ENCODE data around the gene GJC1. TPM values are rescaled to one million over a fixed set of nuclear protein-coding genes. Genes with fewer than 3 reads are reported as not detected.
A peak's percentile ranks its signal among the peaks of the same experiment; 100 is the strongest.

Gene GJC1
- total and polyA plus RNA-seq, 2 experiments from 2014 or later, result 14.8 to 37.3 TPM

GRCh38 chr17:44872131-44872768 is 42.2 kb upstream of the GJC1 start:
- H3K4me1 ChIP-seq (ENCODE audit: low read depth), result no peaks in the 10 kb centered on the region
- no peak for TF ChIP-seq CTCF (IDR thresholded peaks at IDR 0.05; ENCODE audit: low read depth, low read length)
- no peaks in the 10 kb centered on the region for H3K27me3 ChIP-seq
- no peaks in the 10 kb centered on the region for H3K9me3 ChIP-seq (ENCODE audit: low read depth)
- H3K36me3 ChIP-seq, result peaks cover 42% of the 10 kb centered on the region
- DNase-seq (ENCODE audit: low read depth in 1 of 2, low spot score in 1 of 2), result peak in 1 of 2 donors; percentile 20
- H3K4me3 ChIP-seq, result no peak overlapping the region
- no peak overlapping the region for H3K27ac ChIP-seq

GRCh38 chr17:44871556-44871955 is 41.5 kb upstream of the GJC1 start:
- TF ChIP-seq CTCF (IDR thresholded peaks at IDR 0.05; ENCODE audit: low read depth, low read length), result no peak
- no peaks in the 10 kb centered on the region for H3K27me3 ChIP-seq
- DNase-seq (ENCODE audit: low read depth in 1 of 2, low spot score in 1 of 2), result no peak
- no peak overlapping the region for H3K4me3 ChIP-seq
- H3K36me3 ChIP-seq, result peaks cover 42% of the 10 kb centered on the region
- no peak overlapping the region for H3K27ac ChIP-seq
- no peaks in the 10 kb centered on the region for H3K4me1 ChIP-seq (ENCODE audit: low read depth)
- no peaks in the 10 kb centered on the region for H3K9me3 ChIP-seq (ENCODE audit: low read depth)

- DNase-seq (ENCODE audit: low read depth in 1 of 2, low spot score in 1 of 2), result no peak
- TF ChIP-seq CTCF (IDR thresholded peaks at IDR 0.05; ENCODE audit: low read depth, low read length), result no peak
- H3K27me3 ChIP-seq, result no peaks in the 10 kb centered on the region
- H3K9me3 ChIP-seq (ENCODE audit: low read depth), result no peaks in the 10 kb centered on the region
- peaks cover 38% of the 10 kb centered on the region for H3K36me3 ChIP-seq
- no peak overlapping the region for H3K4me3 ChIP-seq
- peaks cover 3% of the 10 kb centered on the region for H3K4me1 ChIP-seq (ENCODE audit: low read depth)
- no peak overlapping the region for H3K27ac ChIP-seq
Measured at GRCh38 chr17:44867841-44868240, 37.8 kb upstream of the GJC1 start.

- H3K27ac ChIP-seq, result peak overlapping the region; percentile 31
- no peak for TF ChIP-seq CTCF (IDR thresholded peaks at IDR 0.05; ENCODE audit: low read depth, low read length)
- peaks cover 36% of the 10 kb centered on the region for H3K36me3 ChIP-seq
- peaks cover 3% of the 10 kb centered on the region for H3K4me1 ChIP-seq (ENCODE audit: low read depth)
- H3K27me3 ChIP-seq, result no peaks in the 10 kb centered on the region
- no peak overlapping the region for H3K4me3 ChIP-seq
- no peaks in the 10 kb centered on the region for H3K9me3 ChIP-seq (ENCODE audit: low read depth)
- DNase-seq (ENCODE audit: low read depth in 1 of 2, low spot score in 1 of 2), result no peak
Measured at GRCh38 chr17:44865931-44866330, 35.8 kb upstream of the GJC1 start.

GRCh38 chr17:44865231-44865660 is 35.2 kb upstream of the GJC1 start:
- Histone ChIP-seq H3K36me3 (peaks cover 34% of the 10 kb centered on the region), H3K4me3 (no peak overlapping the region), H3K4me1 (ENCODE audit: low read depth) (peaks cover 3% of the 10 kb centered on the region), H3K27me3 (no peaks in the 10 kb centered on the region), H3K9me3 (ENCODE audit: low read depth) (no peaks in the 10 kb centered on the region), H3K27ac (peak overlapping the region; percentile 31)
- TF ChIP-seq CTCF (IDR thresholded peaks at IDR 0.05; ENCODE audit: low read depth, low read length), result peak; percentile 85
- peak; percentile 82 to 85 for DNase-seq (ENCODE audit: low read depth in 1 of 2, low spot score in 1 of 2)
